PFSK-1 (cell line): ENCODE measurements around the gene FBXO31.

Experiments used
- FOXP2 ChIP-seq: optimal IDR thresholded peaks from 2 replicates; pipeline ENCODE3; 2011; ENCODE audit warnings: borderline replicate concordance, control low read depth, inconsistent platforms; ENCODE audit not compliant: insufficient read depth; ENCODE audit errors: extremely low read length, extremely low read depth
- POLR2AphosphoS5 ChIP-seq: IDR thresholded peaks from 2 replicates; pipeline ENCODE4 v1.6.1; 2012; ENCODE audit warnings: low read depth, mild to moderate bottlenecking, control low read depth, low read length, moderate library complexity
- TF ChIP-seq, protein P1 (sequence below), 2 experiments: IDR thresholded peaks; 2 replicates each; pipeline versions ENCODE4 v1.6.1 to v1.8.0; 2011 to 2012; ENCODE audit warnings: low read depth in 2 of 2, low read length in 2 of 2, control low read depth in 1 of 2, inconsistent platforms in 1 of 2, mild to moderate bottlenecking in 1 of 2, moderate library complexity in 1 of 2; ENCODE audit not compliant: insufficient read depth in 1 of 2

DNA sequence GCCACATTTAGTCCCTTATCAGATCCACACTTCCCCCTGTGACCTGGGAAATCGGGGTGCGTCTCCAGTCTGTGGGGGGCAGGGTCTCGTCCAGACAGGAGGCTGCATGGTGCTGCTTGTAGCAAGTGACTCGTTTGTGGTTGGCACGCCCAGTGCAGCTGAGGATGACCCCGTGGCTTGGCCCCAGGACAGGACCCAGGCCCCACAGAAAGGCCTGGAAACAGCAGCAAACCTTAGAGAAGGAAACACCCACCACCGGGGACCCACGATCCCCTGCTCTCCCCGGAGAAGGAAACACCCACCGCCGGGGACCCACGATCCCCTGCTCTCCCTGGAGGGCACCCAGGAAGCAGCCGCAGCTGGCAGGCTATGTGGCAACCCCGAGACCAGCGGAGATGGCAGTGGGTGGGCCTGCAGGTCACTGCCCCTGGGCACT lies 58.1 kb downstream of the FBXO31 start:
- TF ChIP-seq FOXP2 = no peak
- TF ChIP-seq, protein P1, sequence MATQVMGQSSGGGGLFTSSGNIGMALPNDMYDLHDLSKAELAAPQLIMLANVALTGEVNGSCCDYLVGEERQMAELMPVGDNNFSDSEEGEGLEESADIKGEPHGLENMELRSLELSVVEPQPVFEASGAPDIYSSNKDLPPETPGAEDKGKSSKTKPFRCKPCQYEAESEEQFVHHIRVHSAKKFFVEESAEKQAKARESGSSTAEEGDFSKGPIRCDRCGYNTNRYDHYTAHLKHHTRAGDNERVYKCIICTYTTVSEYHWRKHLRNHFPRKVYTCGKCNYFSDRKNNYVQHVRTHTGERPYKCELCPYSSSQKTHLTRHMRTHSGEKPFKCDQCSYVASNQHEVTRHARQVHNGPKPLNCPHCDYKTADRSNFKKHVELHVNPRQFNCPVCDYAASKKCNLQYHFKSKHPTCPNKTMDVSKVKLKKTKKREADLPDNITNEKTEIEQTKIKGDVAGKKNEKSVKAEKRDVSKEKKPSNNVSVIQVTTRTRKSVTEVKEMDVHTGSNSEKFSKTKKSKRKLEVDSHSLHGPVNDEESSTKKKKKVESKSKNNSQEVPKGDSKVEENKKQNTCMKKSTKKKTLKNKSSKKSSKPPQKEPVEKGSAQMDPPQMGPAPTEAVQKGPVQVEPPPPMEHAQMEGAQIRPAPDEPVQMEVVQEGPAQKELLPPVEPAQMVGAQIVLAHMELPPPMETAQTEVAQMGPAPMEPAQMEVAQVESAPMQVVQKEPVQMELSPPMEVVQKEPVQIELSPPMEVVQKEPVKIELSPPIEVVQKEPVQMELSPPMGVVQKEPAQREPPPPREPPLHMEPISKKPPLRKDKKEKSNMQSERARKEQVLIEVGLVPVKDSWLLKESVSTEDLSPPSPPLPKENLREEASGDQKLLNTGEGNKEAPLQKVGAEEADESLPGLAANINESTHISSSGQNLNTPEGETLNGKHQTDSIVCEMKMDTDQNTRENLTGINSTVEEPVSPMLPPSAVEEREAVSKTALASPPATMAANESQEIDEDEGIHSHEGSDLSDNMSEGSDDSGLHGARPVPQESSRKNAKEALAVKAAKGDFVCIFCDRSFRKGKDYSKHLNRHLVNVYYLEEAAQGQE (IDR thresholded peaks at IDR 0.05; ENCODE audit: insufficient read depth in 1 of 2, low read depth in 2 of 2, low read length in 2 of 2) = no peak
- no peak for TF ChIP-seq POLR2AphosphoS5
